LNCaP clone FGC (cell line): ENCODE results near the gene CYP1A2.

Experiments used
- DNase-seq: peaks from one replicate; pipeline ENCODE4 v3.0.0-alpha.2; 2011; ENCODE audit warnings: low read depth
- H3K4me3 ChIP-seq: 2 replicates; pipeline ENCODE4 v1.5.1; 2011; ENCODE audit warnings: mild to moderate bottlenecking, low read depth, low read length, control low read depth
- CTCF ChIP-seq: IDR thresholded peaks from 2 replicates; pipeline ENCODE4 v1.5.1; 2012; ENCODE audit warnings: mild to moderate bottlenecking; ENCODE audit not compliant: control insufficient read depth, insufficient read depth; ENCODE audit errors: extremely low read depth

Gene CYP1A2

DNA sequence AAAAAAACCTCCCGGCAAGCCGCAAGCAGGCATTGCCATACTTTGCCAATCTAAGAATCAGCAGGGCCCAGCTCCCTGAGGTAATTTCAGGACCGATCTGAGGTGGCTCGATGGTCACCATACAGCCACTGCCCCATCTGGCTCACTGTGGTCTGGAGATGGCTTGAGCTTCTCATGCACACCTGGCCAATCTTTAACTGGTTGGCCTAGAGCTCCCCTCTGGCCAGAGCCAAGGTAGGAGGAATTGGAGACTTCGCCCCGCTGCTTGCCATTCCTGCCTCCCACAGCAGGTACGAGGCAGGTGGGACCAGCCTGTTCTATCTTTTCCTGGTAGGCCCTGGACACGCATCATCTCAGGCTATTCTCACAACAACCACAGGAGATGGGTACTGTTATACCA, 10.1 kb downstream of the CYP1A2 start:
- H3K4me3 ChIP-seq = no peak overlapping the region
- DNase-seq = no peak
- TF ChIP-seq CTCF = no peak

GRCh38 chr15:74762791-74763150, 14.1 kb downstream of the CYP1A2 start:
- DNase-seq = no peak
- H3K4me3 ChIP-seq = no peak overlapping the region
- no peak for TF ChIP-seq CTCF

GRCh38 chr15:74763416-74763815, 14.8 kb downstream of the CYP1A2 start:
- no peak for TF ChIP-seq CTCF
- no peak for DNase-seq
- H3K4me3 ChIP-seq = no peak overlapping the region

GRCh38 chr15:74767167-74768098, 18.8 kb downstream of the CYP1A2 start:
- H3K4me3 ChIP-seq = no peak overlapping the region
- no peak for DNase-seq
- TF ChIP-seq CTCF = no peak

DNA sequence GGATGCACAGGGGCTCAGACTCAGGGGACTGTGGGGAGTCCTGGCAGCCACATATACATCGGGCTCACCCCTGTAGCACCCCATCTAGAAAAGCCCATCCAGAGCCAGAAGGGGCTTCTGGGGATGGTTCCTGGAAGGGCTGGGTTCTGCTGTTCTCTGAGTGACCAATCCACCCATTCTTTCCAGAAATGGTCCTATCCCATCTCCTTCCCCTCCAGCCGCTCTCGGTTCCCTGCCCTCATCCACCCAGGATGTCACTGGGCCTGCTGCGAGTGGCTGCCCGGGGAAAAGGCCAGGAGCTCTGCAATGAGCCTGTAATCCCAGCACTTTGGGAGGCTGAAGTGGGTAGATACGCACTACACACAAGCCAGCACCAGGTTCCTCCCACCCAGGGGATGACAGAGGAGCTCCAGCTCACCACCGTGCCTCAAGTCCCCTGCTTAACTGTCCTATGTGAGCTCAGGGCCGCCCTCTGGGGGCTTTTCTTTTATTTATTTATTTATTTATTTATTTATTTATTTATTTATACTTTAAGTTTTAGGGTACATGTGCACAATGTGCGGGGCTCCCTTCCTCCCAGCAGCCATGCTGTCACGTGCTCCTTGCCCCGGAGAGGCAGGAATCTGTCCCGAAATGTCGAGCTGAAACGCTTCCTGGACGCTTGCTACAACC, 19.6 kb downstream of the CYP1A2 start:
- H3K4me3 ChIP-seq = no peak overlapping the region
- DNase-seq = no peak
- no peak for TF ChIP-seq CTCF

DNA sequence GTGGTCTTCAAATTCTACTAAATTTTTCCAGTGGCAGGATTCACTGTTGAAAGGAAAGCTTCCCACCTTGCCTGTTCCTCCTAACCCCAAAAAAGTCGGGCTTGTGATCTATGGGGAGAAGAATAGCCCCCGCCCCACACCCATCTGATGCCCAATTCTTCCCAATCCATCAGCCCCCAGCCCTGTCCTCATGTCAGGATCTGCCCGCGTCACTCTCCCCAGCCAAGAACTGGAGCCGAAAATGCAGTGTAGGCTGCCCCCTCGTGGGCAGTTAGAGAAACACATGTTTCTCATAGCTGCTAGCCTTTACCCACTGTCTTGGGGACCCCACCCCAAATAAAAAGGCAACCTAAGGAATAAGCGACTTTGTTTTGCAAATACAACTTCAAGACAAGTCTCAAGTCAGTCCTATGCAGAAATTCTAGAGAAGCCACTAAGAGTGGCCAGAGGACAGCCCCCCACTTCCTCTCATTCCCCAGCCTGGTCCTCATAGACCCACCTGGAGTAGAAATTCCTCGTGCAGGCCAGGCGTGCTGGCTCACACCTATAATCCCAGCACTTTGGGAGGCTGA, 20.2 kb downstream of the CYP1A2 start:
- no peak overlapping the region for H3K4me3 ChIP-seq
- DNase-seq = no peak
- TF ChIP-seq CTCF = peak; percentile 82
